H1 (cell line): ENCODE data around the gene SLIT3. TPM values are rescaled to one million over a fixed set of nuclear protein-coding genes. Genes with fewer than 3 reads are reported as not detected.

Experiments
- ASH2L ChIP-seq: fragments of 200-600, 300-600 bp; sonication (generic); IDR thresholded peaks from one replicate; pipeline ENCODE4 v1.7.1; 2017; ENCODE audit warnings: low read length
- POLR2A ChIP-seq, 2 experiments: IDR thresholded peaks; 1 replicate in 1 of 2; 2 replicates in 1 of 2; pipeline ENCODE4 v1.6.1; 2011; ENCODE audit warnings: low read depth in 2 of 2, low read length in 2 of 2, mild to moderate bottlenecking in 2 of 2; ENCODE audit errors: control extremely low read depth in 1 of 2
- POU5F1 ChIP-seq: IDR thresholded peaks from 2 replicates; pipeline ENCODE4 v1.6.1; 2011; ENCODE audit warnings: low read depth, mild to moderate bottlenecking, low read length, moderate library complexity
- polyA plus RNA-seq, 7 experiments: library from polyadenylated mRNA; depleted of rRNA in 3 of 7; stranded (reverse) in 5 of 7; unstranded in 2 of 7; fragments of >200 nt in 5 of 7; fragments of 200-250 nt in 2 of 7; gene quantifications; 1 replicate in 5 of 7; 2 replicates in 1 of 7; 4 replicates in 1 of 7; pipeline versions ENCODE4 v1.2.1 to v1.2.3, GENCODE V29; 2011 to 2013; ENCODE audit warnings: missing spikeins in 2 of 7, mixed read lengths in 2 of 7
- total RNA-seq: library from RNA; stranded (reverse); fragmentation: NEBNext Ultra II Directional; extraction: Animal tissue kit (Norgen Biotek cat#: 25700); gene quantifications from 2 replicates; pipeline ENCODE4 v1.2.1, GENCODE V29; 2021
- TF ChIP-seq, protein P1 (sequence below): fragments of 300-600 bp; sonication (generic); IDR thresholded peaks from 2 replicates; pipeline ENCODE4 v1.7.1; 2012; ENCODE audit warnings: low read length, moderate library complexity, mild to moderate bottlenecking, inconsistent platforms; ENCODE audit not compliant: insufficient replicate concordance

Gene SLIT3
- total and polyA plus RNA-seq, 2 of the 8 experiments (the other 6 are each of a cell fraction or from before 2014, with no cell fraction given), result 1.1 to 1.2 TPM

GRCh38 chr5:168765086-168765550, 535.8 kb downstream of the SLIT3 start (continued):
- TF ChIP-seq, protein P1, sequence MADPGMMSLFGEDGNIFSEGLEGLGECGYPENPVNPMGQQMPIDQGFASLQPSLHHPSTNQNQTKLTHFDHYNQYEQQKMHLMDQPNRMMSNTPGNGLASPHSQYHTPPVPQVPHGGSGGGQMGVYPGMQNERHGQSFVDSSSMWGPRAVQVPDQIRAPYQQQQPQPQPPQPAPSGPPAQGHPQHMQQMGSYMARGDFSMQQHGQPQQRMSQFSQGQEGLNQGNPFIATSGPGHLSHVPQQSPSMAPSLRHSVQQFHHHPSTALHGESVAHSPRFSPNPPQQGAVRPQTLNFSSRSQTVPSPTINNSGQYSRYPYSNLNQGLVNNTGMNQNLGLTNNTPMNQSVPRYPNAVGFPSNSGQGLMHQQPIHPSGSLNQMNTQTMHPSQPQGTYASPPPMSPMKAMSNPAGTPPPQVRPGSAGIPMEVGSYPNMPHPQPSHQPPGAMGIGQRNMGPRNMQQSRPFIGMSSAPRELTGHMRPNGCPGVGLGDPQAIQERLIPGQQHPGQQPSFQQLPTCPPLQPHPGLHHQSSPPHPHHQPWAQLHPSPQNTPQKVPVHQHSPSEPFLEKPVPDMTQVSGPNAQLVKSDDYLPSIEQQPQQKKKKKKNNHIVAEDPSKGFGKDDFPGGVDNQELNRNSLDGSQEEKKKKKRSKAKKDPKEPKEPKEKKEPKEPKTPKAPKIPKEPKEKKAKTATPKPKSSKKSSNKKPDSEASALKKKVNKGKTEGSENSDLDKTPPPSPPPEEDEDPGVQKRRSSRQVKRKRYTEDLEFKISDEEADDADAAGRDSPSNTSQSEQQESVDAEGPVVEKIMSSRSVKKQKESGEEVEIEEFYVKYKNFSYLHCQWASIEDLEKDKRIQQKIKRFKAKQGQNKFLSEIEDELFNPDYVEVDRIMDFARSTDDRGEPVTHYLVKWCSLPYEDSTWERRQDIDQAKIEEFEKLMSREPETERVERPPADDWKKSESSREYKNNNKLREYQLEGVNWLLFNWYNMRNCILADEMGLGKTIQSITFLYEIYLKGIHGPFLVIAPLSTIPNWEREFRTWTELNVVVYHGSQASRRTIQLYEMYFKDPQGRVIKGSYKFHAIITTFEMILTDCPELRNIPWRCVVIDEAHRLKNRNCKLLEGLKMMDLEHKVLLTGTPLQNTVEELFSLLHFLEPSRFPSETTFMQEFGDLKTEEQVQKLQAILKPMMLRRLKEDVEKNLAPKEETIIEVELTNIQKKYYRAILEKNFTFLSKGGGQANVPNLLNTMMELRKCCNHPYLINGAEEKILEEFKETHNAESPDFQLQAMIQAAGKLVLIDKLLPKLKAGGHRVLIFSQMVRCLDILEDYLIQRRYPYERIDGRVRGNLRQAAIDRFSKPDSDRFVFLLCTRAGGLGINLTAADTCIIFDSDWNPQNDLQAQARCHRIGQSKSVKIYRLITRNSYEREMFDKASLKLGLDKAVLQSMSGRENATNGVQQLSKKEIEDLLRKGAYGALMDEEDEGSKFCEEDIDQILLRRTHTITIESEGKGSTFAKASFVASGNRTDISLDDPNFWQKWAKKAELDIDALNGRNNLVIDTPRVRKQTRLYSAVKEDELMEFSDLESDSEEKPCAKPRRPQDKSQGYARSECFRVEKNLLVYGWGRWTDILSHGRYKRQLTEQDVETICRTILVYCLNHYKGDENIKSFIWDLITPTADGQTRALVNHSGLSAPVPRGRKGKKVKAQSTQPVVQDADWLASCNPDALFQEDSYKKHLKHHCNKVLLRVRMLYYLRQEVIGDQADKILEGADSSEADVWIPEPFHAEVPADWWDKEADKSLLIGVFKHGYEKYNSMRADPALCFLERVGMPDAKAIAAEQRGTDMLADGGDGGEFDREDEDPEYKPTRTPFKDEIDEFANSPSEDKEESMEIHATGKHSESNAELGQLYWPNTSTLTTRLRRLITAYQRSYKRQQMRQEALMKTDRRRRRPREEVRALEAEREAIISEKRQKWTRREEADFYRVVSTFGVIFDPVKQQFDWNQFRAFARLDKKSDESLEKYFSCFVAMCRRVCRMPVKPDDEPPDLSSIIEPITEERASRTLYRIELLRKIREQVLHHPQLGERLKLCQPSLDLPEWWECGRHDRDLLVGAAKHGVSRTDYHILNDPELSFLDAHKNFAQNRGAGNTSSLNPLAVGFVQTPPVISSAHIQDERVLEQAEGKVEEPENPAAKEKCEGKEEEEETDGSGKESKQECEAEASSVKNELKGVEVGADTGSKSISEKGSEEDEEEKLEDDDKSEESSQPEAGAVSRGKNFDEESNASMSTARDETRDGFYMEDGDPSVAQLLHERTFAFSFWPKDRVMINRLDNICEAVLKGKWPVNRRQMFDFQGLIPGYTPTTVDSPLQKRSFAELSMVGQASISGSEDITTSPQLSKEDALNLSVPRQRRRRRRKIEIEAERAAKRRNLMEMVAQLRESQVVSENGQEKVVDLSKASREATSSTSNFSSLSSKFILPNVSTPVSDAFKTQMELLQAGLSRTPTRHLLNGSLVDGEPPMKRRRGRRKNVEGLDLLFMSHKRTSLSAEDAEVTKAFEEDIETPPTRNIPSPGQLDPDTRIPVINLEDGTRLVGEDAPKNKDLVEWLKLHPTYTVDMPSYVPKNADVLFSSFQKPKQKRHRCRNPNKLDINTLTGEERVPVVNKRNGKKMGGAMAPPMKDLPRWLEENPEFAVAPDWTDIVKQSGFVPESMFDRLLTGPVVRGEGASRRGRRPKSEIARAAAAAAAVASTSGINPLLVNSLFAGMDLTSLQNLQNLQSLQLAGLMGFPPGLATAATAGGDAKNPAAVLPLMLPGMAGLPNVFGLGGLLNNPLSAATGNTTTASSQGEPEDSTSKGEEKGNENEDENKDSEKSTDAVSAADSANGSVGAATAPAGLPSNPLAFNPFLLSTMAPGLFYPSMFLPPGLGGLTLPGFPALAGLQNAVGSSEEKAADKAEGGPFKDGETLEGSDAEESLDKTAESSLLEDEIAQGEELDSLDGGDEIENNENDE, result no peak
- TF ChIP-seq POLR2A (IDR thresholded peaks at IDR 0.05; ENCODE audit: control extremely low read depth in 1 of 2, low read depth in 2 of 2, low read length in 2 of 2) (no peak), ASH2L (no peak), POU5F1 (no peak)
- TF ChIP-seq, all 59 proteins: peak for 0
